Measurements from ENCODE around the gene LTBP2.

Gene LTBP2

GRCh38 chr14:74563233-74563585, 48.8 kb downstream of the LTBP2 start:
- no peak for DNase-seq (ENCODE audit: low spot score)
- no peak for TF ChIP-seq CTCF (IDR thresholded peaks at IDR 0.05; ENCODE audit: extremely low read depth, insufficient read depth, missing control alignments)
- in situ Hi-C loops (cut with MboI; ENCODE audit: low pct_unique_long_range_greater_than_20kb, low sequenced_read_pairs, unreplicated experiment) = no loop called here

- no peak for TF ChIP-seq CTCF (IDR thresholded peaks at IDR 0.05; ENCODE audit: extremely low read depth, insufficient read depth, missing control alignments)
- no peak for DNase-seq (ENCODE audit: low spot score)
- in situ Hi-C loops (cut with MboI; ENCODE audit: low pct_unique_long_range_greater_than_20kb, low sequenced_read_pairs, unreplicated experiment) = no loop called here
Observed at GRCh38 chr14:74562515-74563232, 49.4 kb downstream of the LTBP2 start.

GRCh38 chr14:74558655-74559054, 53.4 kb downstream of the LTBP2 start:
- in situ Hi-C loops (cut with MboI; ENCODE audit: low pct_unique_long_range_greater_than_20kb, low sequenced_read_pairs, unreplicated experiment) = no loop called here
- no peak for TF ChIP-seq CTCF (IDR thresholded peaks at IDR 0.05; ENCODE audit: extremely low read depth, insufficient read depth, missing control alignments)
- no peak for DNase-seq (ENCODE audit: low spot score)

GRCh38 chr14:74557691-74558090, 54.3 kb downstream of the LTBP2 start:
- no peak for DNase-seq (ENCODE audit: low spot score)
- TF ChIP-seq CTCF (IDR thresholded peaks at IDR 0.05; ENCODE audit: extremely low read depth, insufficient read depth, missing control alignments) = no peak
- in situ Hi-C loops (cut with MboI; ENCODE audit: low pct_unique_long_range_greater_than_20kb, low sequenced_read_pairs, unreplicated experiment) = no loop called here

- no peak for TF ChIP-seq CTCF (IDR thresholded peaks at IDR 0.05; ENCODE audit: extremely low read depth, insufficient read depth, missing control alignments)
- in situ Hi-C loops (cut with MboI; ENCODE audit: low pct_unique_long_range_greater_than_20kb, low sequenced_read_pairs, unreplicated experiment) = no loop called here
- DNase-seq (ENCODE audit: low spot score) = no peak
Observed at GRCh38 chr14:74555476-74556050, 56.5 kb downstream of the LTBP2 start.

GRCh38 chr14:74554742-74555362, 57.2 kb downstream of the LTBP2 start:
- DNase-seq (ENCODE audit: low spot score) = no peak
- no peak for TF ChIP-seq CTCF (IDR thresholded peaks at IDR 0.05; ENCODE audit: extremely low read depth, insufficient read depth, missing control alignments)
- in situ Hi-C loops (cut with MboI; ENCODE audit: low pct_unique_long_range_greater_than_20kb, low sequenced_read_pairs, unreplicated experiment) = no loop called here
